Stimulated activated CD8-positive, alpha-beta memory T cell treated with anti-CD3 and anti-CD28 coated beads, Interleukin-7, amount 100 ng/mL, for 48 hours (primary cell): ENCODE measurements around the gene ULBP2.

ENCODE experiments used
- DNase-seq, 2 donors: peaks; one replicate each; pipeline ENCODE4 v3.0.0-alpha.2; 2020; ENCODE audit warnings: low read depth in 1 of 2; ENCODE audit errors: extremely low read depth in 1 of 2

The ULBP2 gene

GRCh38 chr6:149995235-149995750 lies 53.5 kb downstream of the ULBP2 start:
- DNase-seq = no peak

DNA sequence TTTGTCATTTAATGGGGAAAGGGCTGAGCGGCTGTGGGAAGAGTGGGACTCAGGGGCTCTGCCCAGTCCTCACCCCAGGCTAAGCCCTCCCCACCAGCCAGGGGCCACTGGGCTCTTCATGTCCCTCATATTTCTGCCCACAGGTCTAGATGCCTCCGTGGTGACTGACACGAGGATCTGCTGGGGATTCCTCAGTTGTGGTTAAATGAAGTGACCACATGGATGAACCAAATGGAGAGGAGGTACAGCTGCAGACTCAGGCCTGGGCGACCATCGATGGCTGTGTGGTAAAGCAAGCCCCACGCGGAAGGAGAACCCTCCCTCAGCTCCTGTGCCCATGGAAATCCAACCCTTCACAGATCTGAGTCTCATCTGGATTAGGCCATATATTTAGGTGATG lies 54.2 kb downstream of the ULBP2 start:
- no peak for DNase-seq
